ENCODE data around the gene ITPK1. TPM values are rescaled to one million over a fixed set of nuclear protein-coding genes. Genes with fewer than 3 reads are reported as not detected.
"Not testable (repeated sequence)": the region's sequence is repeated elsewhere in the genome, so short reads cannot be mapped to it uniquely, and the experiment has no call there.

Gene ITPK1
- total RNA-seq, 1 donor from 2014 or later: 59.8 TPM

DNA sequence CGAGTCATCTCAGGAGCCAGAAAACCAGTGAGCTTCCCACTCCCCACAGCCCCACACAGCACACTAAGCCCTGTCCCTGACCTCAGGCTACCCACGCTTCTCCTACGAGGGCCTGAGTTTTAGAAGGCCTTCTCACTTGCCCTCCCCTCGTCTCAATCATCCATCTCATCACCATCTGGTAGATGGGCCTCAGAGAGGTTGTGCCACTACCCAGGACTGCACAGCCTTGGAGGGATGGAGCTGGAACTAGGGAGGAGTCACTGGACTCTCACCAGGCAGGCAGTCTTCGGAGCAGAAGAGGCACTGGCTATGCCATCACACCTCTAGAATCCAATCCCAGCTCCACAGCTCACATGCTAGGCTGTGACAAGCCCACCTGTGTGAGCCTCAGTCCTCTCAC lies 52.3 kb downstream of the ITPK1 start:
- no peak overlapping the region for H3K27ac Mint-ChIP-seq (ENCODE audit: unreplicated experiment)

GRCh38 chr14:93062890-93063289 lies 52.8 kb downstream of the ITPK1 start:
- H3K9me3 Mint-ChIP-seq: no peaks in the 10 kb centered on the region
- TF ChIP-seq, protein P1, sequence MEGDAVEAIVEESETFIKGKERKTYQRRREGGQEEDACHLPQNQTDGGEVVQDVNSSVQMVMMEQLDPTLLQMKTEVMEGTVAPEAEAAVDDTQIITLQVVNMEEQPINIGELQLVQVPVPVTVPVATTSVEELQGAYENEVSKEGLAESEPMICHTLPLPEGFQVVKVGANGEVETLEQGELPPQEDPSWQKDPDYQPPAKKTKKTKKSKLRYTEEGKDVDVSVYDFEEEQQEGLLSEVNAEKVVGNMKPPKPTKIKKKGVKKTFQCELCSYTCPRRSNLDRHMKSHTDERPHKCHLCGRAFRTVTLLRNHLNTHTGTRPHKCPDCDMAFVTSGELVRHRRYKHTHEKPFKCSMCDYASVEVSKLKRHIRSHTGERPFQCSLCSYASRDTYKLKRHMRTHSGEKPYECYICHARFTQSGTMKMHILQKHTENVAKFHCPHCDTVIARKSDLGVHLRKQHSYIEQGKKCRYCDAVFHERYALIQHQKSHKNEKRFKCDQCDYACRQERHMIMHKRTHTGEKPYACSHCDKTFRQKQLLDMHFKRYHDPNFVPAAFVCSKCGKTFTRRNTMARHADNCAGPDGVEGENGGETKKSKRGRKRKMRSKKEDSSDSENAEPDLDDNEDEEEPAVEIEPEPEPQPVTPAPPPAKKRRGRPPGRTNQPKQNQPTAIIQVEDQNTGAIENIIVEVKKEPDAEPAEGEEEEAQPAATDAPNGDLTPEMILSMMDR (conservative IDR thresholded peaks at IDR 0.05): no peak
- no peak for DNase-seq (ENCODE audit: low read depth, low spot score)
- peak overlapping the region; percentile 12 for H3K27ac Mint-ChIP-seq (ENCODE audit: unreplicated experiment)
- peaks cover 31% of the 10 kb centered on the region for H3K4me1 Mint-ChIP-seq
- H3K36me3 Mint-ChIP-seq (ENCODE audit: low read depth): no peaks in the 10 kb centered on the region
- no peaks in the 10 kb centered on the region for H3K27me3 Mint-ChIP-seq (ENCODE audit: low read depth)
- no peak overlapping the region for H3K4me3 Mint-ChIP-seq

More for the DNA sequence above, 52.3 kb downstream of the ITPK1 start:
- TF ChIP-seq, protein P1 (conservative IDR thresholded peaks at IDR 0.05): no peak
- no peak for DNase-seq (ENCODE audit: low read depth, low spot score)
- Mint-ChIP-seq H3K4me1 (peaks cover 29% of the 10 kb centered on the region), H3K4me3 (no peak overlapping the region), H3K9me3 (no peaks in the 10 kb centered on the region), H3K27me3 (ENCODE audit: low read depth) (no peaks in the 10 kb centered on the region), H3K36me3 (ENCODE audit: low read depth) (no peaks in the 10 kb centered on the region)

- not testable (repeated sequence) for H3K4me3 Mint-ChIP-seq; H3K36me3 Mint-ChIP-seq (ENCODE audit: low read depth); H3K27me3 Mint-ChIP-seq (ENCODE audit: low read depth); DNase-seq (ENCODE audit: low read depth, low spot score); H3K9me3 Mint-ChIP-seq; H3K27ac Mint-ChIP-seq (ENCODE audit: unreplicated experiment)
- H3K4me1 Mint-ChIP-seq: peaks cover 38% of the 10 kb centered on the region
Measured at GRCh38 chr14:93062013-93062412, 53.7 kb downstream of the ITPK1 start.

DNA sequence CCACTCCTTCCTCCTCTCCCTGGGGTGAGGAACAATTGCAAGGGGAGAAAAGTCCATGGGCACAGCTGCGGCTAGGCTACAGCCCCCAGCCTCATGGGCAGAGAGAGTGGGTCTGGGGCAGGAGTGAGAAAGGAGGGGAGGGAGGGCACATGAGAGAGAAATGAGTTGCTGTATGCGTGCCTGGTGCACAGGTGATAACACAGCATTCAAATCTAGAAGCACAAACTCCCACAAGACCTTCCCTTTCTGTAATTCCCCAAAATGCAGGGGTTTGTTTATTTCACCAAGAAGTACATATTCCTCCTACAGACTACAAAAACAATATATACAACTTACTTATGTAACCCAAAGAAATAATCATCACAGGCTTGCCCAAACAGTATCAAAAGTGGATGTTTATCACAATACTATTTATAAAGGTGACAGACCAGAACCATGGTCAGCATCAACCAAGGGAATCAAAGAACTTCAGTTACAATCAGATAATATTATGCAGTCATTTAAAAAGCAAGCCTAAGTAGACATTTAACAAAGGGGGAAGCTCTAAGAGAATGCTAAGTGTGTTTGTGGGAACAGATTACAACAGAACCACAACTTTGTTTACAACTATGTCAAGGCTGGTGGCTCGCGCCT lies 54.2 kb downstream of the ITPK1 start:
- no peaks in the 10 kb centered on the region for H3K27me3 Mint-ChIP-seq (ENCODE audit: low read depth)
- no peaks in the 10 kb centered on the region for H3K9me3 Mint-ChIP-seq
- DNase-seq (ENCODE audit: low read depth, low spot score): no peak
- no peaks in the 10 kb centered on the region for H3K36me3 Mint-ChIP-seq (ENCODE audit: low read depth)
- H3K4me1 Mint-ChIP-seq: peaks cover 40% of the 10 kb centered on the region
- TF ChIP-seq, protein P1 (conservative IDR thresholded peaks at IDR 0.05): no peak
- H3K27ac Mint-ChIP-seq (ENCODE audit: unreplicated experiment): no peak overlapping the region
- no peak overlapping the region for H3K4me3 Mint-ChIP-seq

- no peak overlapping the region for H3K4me3 Mint-ChIP-seq
- no peak for DNase-seq (ENCODE audit: low read depth, low spot score)
- H3K4me1 Mint-ChIP-seq: peaks cover 37% of the 10 kb centered on the region
- H3K36me3 Mint-ChIP-seq (ENCODE audit: low read depth): no peaks in the 10 kb centered on the region
- no peaks in the 10 kb centered on the region for H3K9me3 Mint-ChIP-seq
- no peak overlapping the region for H3K27ac Mint-ChIP-seq (ENCODE audit: unreplicated experiment)
- H3K27me3 Mint-ChIP-seq (ENCODE audit: low read depth): no peaks in the 10 kb centered on the region
- TF ChIP-seq, protein P1 (conservative IDR thresholded peaks at IDR 0.05): no peak
Measured at GRCh38 chr14:93060841-93061240, 54.9 kb downstream of the ITPK1 start.

GRCh38 chr14:93059917-93060545 lies 55.7 kb downstream of the ITPK1 start:
- Mint-ChIP-seq H3K4me3 (no peak overlapping the region), H3K9me3 (no peaks in the 10 kb centered on the region), H3K27ac (ENCODE audit: unreplicated experiment) (peak overlapping the region; percentile 78), H3K4me1 (peaks cover 32% of the 10 kb centered on the region), H3K27me3 (ENCODE audit: low read depth) (no peaks in the 10 kb centered on the region), H3K36me3 (ENCODE audit: low read depth) (no peaks in the 10 kb centered on the region)
- TF ChIP-seq, protein P1 (conservative IDR thresholded peaks at IDR 0.05): no peak
- DNase-seq (ENCODE audit: low read depth, low spot score): no peak

Measured in neural crest cell (in vitro differentiated cells).